H1 (cell line): Measurements from ENCODE around the gene ATP1A1. TPM values are rescaled to one million over a fixed set of nuclear protein-coding genes. Genes with fewer than 3 reads are reported as not detected.

Experiments
- CTCF ChIA-PET: fragments of 300-600 bp; sonication (Branson Sonifier 250); formaldehyde crosslinking; loops from one replicate; lab custom pipeline; 2021; ENCODE audit not compliant: partially characterized antibody; lab: Charles Lee
- POLR2A ChIA-PET: fragments of 300-600 bp; sonication (Branson Sonifier 250); formaldehyde crosslinking; loops from one replicate; lab custom pipeline; 2021; ENCODE audit warnings: inconsistent platforms; ENCODE audit not compliant: partially characterized antibody; lab: Charles Lee
- DNase-seq, 2 experiments: peaks; one replicate each; pipeline versions ENCODE4 v3.0.0 to v3.0.0-alpha.2; 2010 to 2022; ENCODE audit warnings: low spot score in 2 of 2, low read depth in 1 of 2, mixed read lengths in 1 of 2
- FAIRE-seq: peaks from 2 replicates; lab custom pipeline; 2011; peaks lifted over from hg19 to GRCh38; lab: Jason Lieb, UNC
- H2AFZ ChIP-seq: 2 replicates; pipeline ENCODE4 v1.8.1; 2012; ENCODE audit warnings: low read length, inconsistent platforms
- H2AK5ac ChIP-seq: 2 replicates; pipeline ENCODE4 v1.6.1; 2013; ENCODE audit warnings: low read depth, low read length
- H2BK120ac ChIP-seq: replicated peaks from 2 replicates; pipeline ENCODE3; 2013; ENCODE audit warnings: low read depth, low read length, inconsistent platforms
- H2BK12ac ChIP-seq: 2 replicates; pipeline ENCODE4 v1.6.1; 2013; ENCODE audit warnings: low read depth, low read length
- H2BK15ac ChIP-seq: 2 replicates; pipeline ENCODE4 v1.6.1; 2013; ENCODE audit warnings: low read length
- H2BK20ac ChIP-seq: 2 replicates; pipeline ENCODE4 v1.6.1; 2013; ENCODE audit warnings: low read length
- H2BK5ac ChIP-seq: 2 replicates; pipeline ENCODE4 v1.6.1; 2013; ENCODE audit warnings: low read depth, low read length
- H3K14ac ChIP-seq: 2 replicates; pipeline ENCODE4 v1.6.1; 2013; ENCODE audit warnings: inconsistent platforms; ENCODE audit not compliant: insufficient read length
- H3K18ac ChIP-seq: 2 replicates; pipeline ENCODE4 v1.6.1; 2013; ENCODE audit warnings: low read length; ENCODE audit errors: extremely low read depth
- H3K23ac ChIP-seq: 2 replicates; pipeline ENCODE4 v1.6.1; 2013; ENCODE audit warnings: inconsistent platforms; ENCODE audit not compliant: insufficient read length
- H3K23me2 ChIP-seq: 2 replicates; pipeline ENCODE4 v1.6.1; 2013; ENCODE audit warnings: low read depth, low read length
- H3K27ac ChIP-seq: 2 replicates; pipeline ENCODE4 v1.6.1; 2011; ENCODE audit warnings: low read depth, low read length, inconsistent platforms
- H3K27me3 ChIP-seq, 4 experiments: replicated peaks in 1 of 4; 1 replicate in 1 of 4; 2 replicates in 3 of 4; pipeline versions ENCODE4 v1.6.1 to v1.8.1; 2011 to 2013; ENCODE audit warnings: low read length in 3 of 4, mild to moderate bottlenecking in 3 of 4, inconsistent platforms in 2 of 4, mixed read lengths in 2 of 4, moderate library complexity in 1 of 4; ENCODE audit not compliant: control insufficient read depth in 3 of 4, insufficient read depth in 3 of 4; ENCODE audit errors: extremely low read depth in 1 of 4
- H3K36me3 ChIP-seq, 4 experiments: 2 replicates each; pipeline versions ENCODE4 v1.6.1 to v1.8.1; 2011 to 2013; ENCODE audit warnings: mild to moderate bottlenecking in 4 of 4, low read length in 3 of 4, moderate library complexity in 2 of 4, control low read depth in 1 of 4, inconsistent platforms in 1 of 4; ENCODE audit not compliant: insufficient read depth in 4 of 4, control insufficient read depth in 2 of 4
- H3K4ac ChIP-seq: replicated peaks from 2 replicates; pipeline ENCODE3; 2013; ENCODE audit warnings: low read length, low read depth, mixed read lengths, inconsistent platforms; ENCODE audit not compliant: insufficient read length
- H3K4me1 ChIP-seq, 4 experiments: replicated peaks in 1 of 4; 1 replicate in 1 of 4; 2 replicates in 3 of 4; pipeline versions ENCODE4 v1.6.1 to v1.8.1; 2011 to 2013; ENCODE audit warnings: low read length in 3 of 4, inconsistent platforms in 2 of 4, mixed read lengths in 1 of 4; ENCODE audit not compliant: insufficient read depth in 4 of 4, control insufficient read depth in 3 of 4
- H3K4me2 ChIP-seq, 2 experiments: 2 replicates each; pipeline versions ENCODE4 v1.6.1 to v1.8.1; 2011 to 2013; ENCODE audit warnings: low read depth in 2 of 2, low read length in 2 of 2, control low read depth in 1 of 2, inconsistent platforms in 1 of 2, mild to moderate bottlenecking in 1 of 2; ENCODE audit not compliant: insufficient read depth in 1 of 2
- H3K4me3 ChIP-seq, 4 experiments: fragments of 200-600, 300-600 bp in 1 of 4; sonication (generic), shearing (Covaris generic), sonication (Bioruptor Twin) in 1 of 4; 2 replicates each; pipeline versions ENCODE4 v1.5.1 to v1.8.1; 2011 to 2016; ENCODE audit warnings: low read length in 4 of 4, low read depth in 3 of 4, control low read depth in 2 of 4, inconsistent platforms in 2 of 4, mild to moderate bottlenecking in 2 of 4, mixed read lengths in 1 of 4, moderate library complexity in 1 of 4; ENCODE audit not compliant: insufficient read depth in 2 of 4; ENCODE audit errors: extremely low read depth in 1 of 4
- H3K56ac ChIP-seq: replicated peaks from 2 replicates; pipeline ENCODE3; 2013; ENCODE audit warnings: low read depth, mild to moderate bottlenecking, mixed read lengths, low read length, inconsistent platforms; ENCODE audit not compliant: insufficient read length
- H3K79me1 ChIP-seq: 2 replicates; pipeline ENCODE4 v1.6.1; 2013; ENCODE audit warnings: low read depth, low read length, control low read depth
- H3K79me2 ChIP-seq, 2 experiments: 2 replicates each; pipeline versions ENCODE4 v1.6.1 to v1.8.1; 2012 to 2013; ENCODE audit warnings: low read length in 2 of 2, mild to moderate bottlenecking in 2 of 2, inconsistent platforms in 1 of 2; ENCODE audit not compliant: insufficient read depth in 2 of 2, control insufficient read depth in 1 of 2
- H3K9ac ChIP-seq, 4 experiments: replicated peaks in 1 of 4; 1 replicate in 1 of 4; 2 replicates in 3 of 4; pipeline versions ENCODE4 v1.6.1 to v1.8.1; 2011 to 2013; ENCODE audit warnings: low read depth in 3 of 4, low read length in 3 of 4, control low read depth in 2 of 4, mild to moderate bottlenecking in 2 of 4, moderate library complexity in 2 of 4, inconsistent platforms in 1 of 4; ENCODE audit errors: extremely low read depth in 1 of 4
- H3K9me3 ChIP-seq, 2 experiments: 2 replicates each; pipeline versions ENCODE4 v1.6.1 to v1.8.1; 2012 to 2013; ENCODE audit warnings: mild to moderate bottlenecking in 2 of 2, moderate library complexity in 2 of 2, control low read depth in 1 of 2, inconsistent platforms in 1 of 2, low read depth in 1 of 2, low read length in 1 of 2, mixed read lengths in 1 of 2; ENCODE audit not compliant: insufficient read depth in 2 of 2
- H4K20me1 ChIP-seq, 2 experiments: replicated peaks in 1 of 2; 2 replicates each; pipeline versions ENCODE3 to v1.8.1; 2011 to 2013; ENCODE audit warnings: inconsistent platforms in 2 of 2, low read length in 2 of 2, mild to moderate bottlenecking in 1 of 2; ENCODE audit not compliant: insufficient read depth in 2 of 2, control insufficient read depth in 1 of 2
- H4K5ac ChIP-seq: 2 replicates; pipeline ENCODE4 v1.6.1; 2013; ENCODE audit warnings: low read length, low read depth, mixed read lengths, inconsistent platforms; ENCODE audit not compliant: insufficient read length
- H4K8ac ChIP-seq: 2 replicates; pipeline ENCODE4 v1.8.0; 2013; ENCODE audit warnings: mild to moderate bottlenecking, moderate library complexity, low read length, inconsistent platforms; ENCODE audit not compliant: insufficient read depth; ENCODE audit errors: extremely low read depth
- H4K91ac ChIP-seq: replicated peaks from 2 replicates; pipeline ENCODE3; 2013; ENCODE audit warnings: low read length, mixed read lengths, inconsistent platforms; ENCODE audit not compliant: insufficient read length
- JUN ChIP-seq: IDR thresholded peaks from 2 replicates; pipeline ENCODE4 v1.6.1; 2011; ENCODE audit warnings: low read depth, mild to moderate bottlenecking, improper control_type of control experiment, low read length
- SRF ChIP-seq: IDR thresholded peaks from 2 replicates; pipeline ENCODE4 v1.6.1; 2011; ENCODE audit warnings: mild to moderate bottlenecking, low read depth, low read length, moderate library complexity
- WGBS, 2 experiments: shearing (Covaris generic) in 1 of 2; methylation state at CpG; one replicate each; pipeline versions ENCODE4 v1.1.6 to v1.1.7; 2013 to 2015; ENCODE audit warnings: low lambda C conversion rate in 2 of 2, mixed read lengths in 2 of 2, inconsistent platforms in 1 of 2, low coverage in 1 of 2, missing lambda C conversion rate in 1 of 2; ENCODE audit not compliant: insufficient replicate concordance in 2 of 2, insufficient coverage in 1 of 2, insufficient read length in 1 of 2; ENCODE audit errors: extremely low coverage in 1 of 2, missing lambda C conversion rate in 1 of 2; 5-methylcytosine and 5-hydroxymethylcytosine counted together
- polyA plus RNA-seq, 7 experiments: library from polyadenylated mRNA; depleted of rRNA in 3 of 7; stranded (reverse) in 5 of 7; unstranded in 2 of 7; fragments of >200 nt in 5 of 7; fragments of 200-250 nt in 2 of 7; gene quantifications; 1 replicate in 5 of 7; 2 replicates in 1 of 7; 4 replicates in 1 of 7; pipeline versions ENCODE4 v1.2.1 to v1.2.3, GENCODE V29; 2011 to 2013; ENCODE audit warnings: missing spikeins in 2 of 7, mixed read lengths in 2 of 7
- total RNA-seq: library from RNA; stranded (reverse); fragmentation: NEBNext Ultra II Directional; extraction: Animal tissue kit (Norgen Biotek cat#: 25700); gene quantifications from 2 replicates; pipeline ENCODE4 v1.2.1, GENCODE V29; 2021

The ATP1A1 gene
- total and polyA plus RNA-seq, 2 of the 8 experiments (the other 6 are each of a cell fraction or from before 2014, with no cell fraction given) = 222 to 325 TPM

GRCh38 chr1:116448785-116449385, 75.8 kb downstream of the ATP1A1 start:
- POLR2A ChIA-PET = interaction anchor here (1.6 kb wide), 1 partner anchor 31 kb away, joined by 4 read pairs; no protein-coding TSS in a partner anchor

More at GRCh38 chr1:116448785-116449385, 75.8 kb downstream of the ATP1A1 start:
- Histone ChIP-seq H3K36me3 (no peaks in the 10 kb centered on the region), H4K5ac (no peak overlapping the region), H2BK20ac (no peak overlapping the region), H3K4ac (no peak overlapping the region), H3K27me3 (no peaks in the 10 kb centered on the region), H3K23me2 (no peaks in the 10 kb centered on the region; the same call in 1 of the 2 replicates), H4K20me1 (no peaks in the 10 kb centered on the region), H3K4me1 (peaks cover 0 to 2% (median under 1%) of the 10 kb centered on the region in 4 experiments; a peak in 2 of 7 replicates), H3K23ac (no peak overlapping the region), H3K9ac (no peak overlapping the region), H3K4me2 (no peak overlapping the region), H2BK120ac (no peak overlapping the region), H2BK5ac (no peak overlapping the region), H2BK12ac (no peak overlapping the region), H2AFZ (no peak overlapping the region), H3K79me1 (no peaks in the 10 kb centered on the region), H4K8ac (no peak overlapping the region; the same call in 1 of the 2 replicates), H3K9me3 (no peaks in the 10 kb centered on the region), H2BK15ac (no peak overlapping the region), H3K27ac (no peak overlapping the region), H3K79me2 (no peaks in the 10 kb centered on the region), H3K18ac (no peak overlapping the region), H3K14ac (no peak overlapping the region), H3K56ac (no peak overlapping the region), H3K4me3 (no peak overlapping the region), H4K91ac (no peak overlapping the region), H2AK5ac (no peak overlapping the region)
- TF ChIP-seq SRF (no peak), JUN (no peak)
- CTCF ChIA-PET = interaction anchor here (0.6 to 3.6 kb wide), 8 partner anchors 13 to 55 kb away, joined by 3 to 13 read pairs (median 3); no protein-coding TSS in a partner anchor
- FAIRE-seq (no peak), DNase-seq (no peak)
- 86% methylated on average over 7 of the region's 7 CpGs; no CpG with 5 or more reads in 1 of the 2 experiments for WGBS, 2 experiments
